Vagina (tissue), 2 donors: ENCODE measurements around the gene TRIM5.

Source experiments
- CTCF ChIP-seq, 3 experiments: fragments of 450-650 bp in 2 of 3; fragments of 200-600 bp in 1 of 3; sonication (generic) in 1 of 3; IDR thresholded peaks; one replicate each; pipeline ENCODE4 v1.5.1; 2017 to 2019; ENCODE audit warnings: antibody characterized with exemption in 3 of 3, mild to moderate bottlenecking in 2 of 3, moderate library complexity in 2 of 3
- POLR2A ChIP-seq, 2 donors: fragments of 450-650 bp; IDR thresholded peaks; one replicate each; pipeline ENCODE4 v1.6.1; 2017; ENCODE audit warnings: antibody characterized with exemption in 2 of 2, mild to moderate bottlenecking in 2 of 2, moderate library complexity in 2 of 2
- POLR2AphosphoS5 ChIP-seq, 2 donors: sonication (generic); formaldehyde crosslinking; IDR thresholded peaks; one replicate each; pipeline ENCODE4 v1.9.0; 2017; ENCODE audit warnings: antibody characterized with exemption in 2 of 2, mild to moderate bottlenecking in 2 of 2, low read depth in 1 of 2; ENCODE audit not compliant: insufficient read depth in 1 of 2

DNA sequence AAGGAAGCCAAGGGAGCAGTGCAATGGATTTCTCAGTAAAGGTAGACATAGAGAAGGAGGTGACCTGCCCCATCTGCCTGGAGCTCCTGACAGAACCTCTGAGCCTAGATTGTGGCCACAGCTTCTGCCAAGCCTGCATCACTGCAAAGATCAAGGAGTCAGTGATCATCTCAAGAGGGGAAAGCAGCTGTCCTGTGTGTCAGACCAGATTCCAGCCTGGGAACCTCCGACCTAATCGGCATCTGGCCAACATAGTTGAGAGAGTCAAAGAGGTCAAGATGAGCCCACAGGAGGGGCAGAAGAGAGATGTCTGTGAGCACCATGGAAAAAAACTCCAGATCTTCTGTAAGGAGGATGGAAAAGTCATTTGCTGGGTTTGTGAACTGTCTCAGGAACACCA is 11.3 kb upstream of the TRIM5 start:
- TF ChIP-seq POLR2AphosphoS5 (IDR thresholded peaks at IDR 0.05; ENCODE audit: insufficient read depth in 1 of 2, low read depth in 1 of 2) (no peak), CTCF (IDR thresholded peaks at IDR 0.05) (no peak), POLR2A (IDR thresholded peaks at IDR 0.05) (no peak)
